H1 (cell line): Measurements from ENCODE around the gene AFAP1L2. TPM values are rescaled to one million over a fixed set of nuclear protein-coding genes. Genes with fewer than 3 reads are reported as not detected.

ENCODE experiments used
- ASH2L ChIP-seq: fragments of 200-600, 300-600 bp; sonication (generic); IDR thresholded peaks from one replicate; pipeline ENCODE4 v1.7.1; 2017; ENCODE audit warnings: low read length
- CBX8 ChIP-seq: fragments of 300-800, 300-1000 bp; sonication (generic); IDR thresholded peaks from 2 replicates; pipeline ENCODE4 v1.7.1; 2016; ENCODE audit warnings: low read depth, low read length, borderline replicate concordance
- HDAC6 ChIP-seq: IDR thresholded peaks from one replicate; pipeline ENCODE4 v1.7.1; 2012; ENCODE audit warnings: low read depth, mild to moderate bottlenecking, inconsistent platforms, low read length, moderate library complexity
- polyA plus RNA-seq, 7 experiments: library from polyadenylated mRNA; depleted of rRNA in 3 of 7; stranded (reverse) in 5 of 7; unstranded in 2 of 7; fragments of >200 nt in 5 of 7; fragments of 200-250 nt in 2 of 7; gene quantifications; 1 replicate in 5 of 7; 2 replicates in 1 of 7; 4 replicates in 1 of 7; pipeline versions ENCODE4 v1.2.1 to v1.2.3, GENCODE V29; 2011 to 2013; ENCODE audit warnings: missing spikeins in 2 of 7, mixed read lengths in 2 of 7
- total RNA-seq: library from RNA; stranded (reverse); fragmentation: NEBNext Ultra II Directional; extraction: Animal tissue kit (Norgen Biotek cat#: 25700); gene quantifications from 2 replicates; pipeline ENCODE4 v1.2.1, GENCODE V29; 2021
- TF ChIP-seq, protein P1 (sequence below): IDR thresholded peaks from 2 replicates; pipeline ENCODE4 v1.6.1; 2012; ENCODE audit warnings: inconsistent platforms

The AFAP1L2 gene
- total and polyA plus RNA-seq, 2 of the 8 experiments (the other 6 are each of a cell fraction or from before 2014, with no cell fraction given): 3.9 to 6.4 TPM

DNA sequence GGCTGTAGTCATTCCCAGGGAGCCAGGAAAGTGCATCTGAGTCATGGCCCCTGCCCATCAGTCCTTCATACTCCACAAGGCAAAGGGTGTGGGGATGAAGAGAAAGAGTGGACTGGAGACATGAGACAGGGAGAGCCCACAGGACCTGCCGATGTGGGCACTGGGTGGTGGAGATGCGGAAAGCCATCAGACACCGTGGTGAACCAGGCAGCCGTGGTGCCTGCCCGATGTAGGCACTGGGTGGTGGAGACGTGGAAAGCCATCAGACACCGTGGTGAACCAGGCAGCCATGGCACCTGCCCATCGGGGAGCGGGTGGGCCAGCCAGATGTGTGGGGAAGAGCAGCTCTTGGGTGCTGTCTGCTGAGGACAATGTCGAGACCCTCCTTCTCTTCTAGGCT, 58.6 kb downstream of the AFAP1L2 start (continued):
- TF ChIP-seq CBX8 (no peak), HDAC6 (no peak), ASH2L (no peak)
- TF ChIP-seq, protein P1, sequence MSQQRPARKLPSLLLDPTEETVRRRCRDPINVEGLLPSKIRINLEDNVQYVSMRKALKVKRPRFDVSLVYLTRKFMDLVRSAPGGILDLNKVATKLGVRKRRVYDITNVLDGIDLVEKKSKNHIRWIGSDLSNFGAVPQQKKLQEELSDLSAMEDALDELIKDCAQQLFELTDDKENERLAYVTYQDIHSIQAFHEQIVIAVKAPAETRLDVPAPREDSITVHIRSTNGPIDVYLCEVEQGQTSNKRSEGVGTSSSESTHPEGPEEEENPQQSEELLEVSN: no peak
